DOHH2 (cell line): ENCODE data around the gene TRIM42.

Source experiments
- H3F3A ChIP-seq: fragments of 200-600 bp; sonication (generic), shearing (Covaris generic); 2 replicates; pipeline ENCODE4 v1.6.0; 2016; ENCODE audit warnings: antibody characterized with exemption, mild to moderate bottlenecking; ENCODE audit not compliant: control insufficient read depth, insufficient read depth
- H3K27ac ChIP-seq: fragments of 200-600 bp; sonication (generic); 2 replicates; pipeline ENCODE4 v1.5.1; 2014; ENCODE audit warnings: low read depth, mild to moderate bottlenecking, low read length, moderate library complexity
- H3K27me3 ChIP-seq: fragments of 200-600 bp; sonication (generic); 2 replicates; pipeline ENCODE4 v1.6.1; 2014; ENCODE audit warnings: mild to moderate bottlenecking, low read length, mixed read lengths; ENCODE audit not compliant: control insufficient read depth
- H3K36me3 ChIP-seq: fragments of 200-600 bp; sonication (generic); 2 replicates; pipeline ENCODE4 v1.6.1; 2014; ENCODE audit warnings: mild to moderate bottlenecking, low read length, moderate library complexity, mixed read lengths; ENCODE audit not compliant: control insufficient read depth
- H3K4me1 ChIP-seq: fragments of 200-600 bp; sonication (generic); 2 replicates; pipeline ENCODE4 v1.6.1; 2014; ENCODE audit warnings: mild to moderate bottlenecking, low read length, mixed read lengths; ENCODE audit not compliant: control insufficient read depth
- H3K4me2 ChIP-seq: fragments of 200-600 bp; sonication (generic); 2 replicates; pipeline ENCODE4 v1.6.0; 2014; ENCODE audit warnings: mild to moderate bottlenecking, low read length, moderate library complexity
- H3K4me3 ChIP-seq: fragments of 200-600 bp; sonication (generic); 2 replicates; pipeline ENCODE4 v1.5.1; 2014; ENCODE audit warnings: mild to moderate bottlenecking, low read length, mixed read lengths
- H3K79me2 ChIP-seq: fragments of 200-600 bp; sonication (generic); 2 replicates; pipeline ENCODE4 v1.6.1; 2014; ENCODE audit warnings: mild to moderate bottlenecking, low read length, mixed read lengths; ENCODE audit not compliant: control insufficient read depth
- H3K9me2 ChIP-seq: fragments of 200-600 bp; sonication (generic); replicated peaks from 2 replicates; pipeline ENCODE4 v1.6.1; 2014; ENCODE audit warnings: mild to moderate bottlenecking, low read length, mixed read lengths; ENCODE audit not compliant: control insufficient read depth
- H3K9me3 ChIP-seq: fragments of 200-600 bp; sonication (generic); 2 replicates; pipeline ENCODE4 v1.6.1; 2014; ENCODE audit warnings: antibody characterized with exemption, low read length, mixed read lengths; ENCODE audit not compliant: control insufficient read depth, insufficient read depth
- H4K20me1 ChIP-seq: fragments of 200-600 bp; sonication (generic); 2 replicates; pipeline ENCODE4 v1.6.0; 2014; ENCODE audit warnings: low read depth, mild to moderate bottlenecking, antibody characterized with exemption, low read length, moderate library complexity; ENCODE audit not compliant: control insufficient read depth, insufficient read depth
- CTCF ChIP-seq: fragments of 200-600 bp; sonication (generic); IDR thresholded peaks from one replicate; pipeline ENCODE4 v1.5.1; 2014; ENCODE audit warnings: antibody characterized with exemption, mild to moderate bottlenecking, low read depth, low read length; ENCODE audit not compliant: poor library complexity, severe bottlenecking
- EZH2phosphoT487 ChIP-seq: fragments of 200-600 bp; sonication (generic); IDR thresholded peaks from 2 replicates; pipeline ENCODE4 v1.6.1; 2017; ENCODE audit warnings: borderline replicate concordance, mild to moderate bottlenecking, antibody characterized with exemption, low read length, moderate library complexity, mixed read lengths

The TRIM42 gene

DNA sequence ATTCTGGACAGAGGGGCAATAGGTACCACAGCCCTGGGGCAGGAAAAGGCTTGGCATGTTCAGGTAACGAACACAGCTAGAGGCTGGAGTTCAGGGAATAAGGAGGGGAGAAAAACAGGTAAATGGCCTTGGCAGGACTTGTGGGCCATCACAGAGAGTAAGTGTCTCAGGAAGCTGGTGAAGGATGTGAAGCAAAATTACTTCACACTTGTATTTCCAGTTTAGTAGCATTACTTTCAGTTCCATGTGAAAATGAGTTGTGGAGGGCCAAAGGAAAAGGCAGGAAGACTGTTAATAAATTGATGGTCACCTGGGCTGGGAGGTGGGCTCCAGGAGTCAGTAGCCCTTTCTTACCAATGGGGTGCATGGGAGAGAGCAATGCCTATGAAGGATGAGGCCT is 25.6 kb downstream of the TRIM42 start:
- H3K4me2 ChIP-seq = no peak overlapping the region
- H3K27me3 ChIP-seq = no peaks in the 10 kb centered on the region
- peaks cover 8% of the 10 kb centered on the region for H3K9me3 ChIP-seq
- TF ChIP-seq CTCF (no peak), EZH2phosphoT487 (no peak)
- no peaks in the 10 kb centered on the region for H4K20me1 ChIP-seq
- no peaks in the 10 kb centered on the region for H3K4me1 ChIP-seq
- H3K36me3 ChIP-seq = no peaks in the 10 kb centered on the region
- no peak overlapping the region for H3K4me3 ChIP-seq
- H3K9me2 ChIP-seq = no peaks in the 10 kb centered on the region
- H3F3A ChIP-seq = no peaks in the 10 kb centered on the region
- no peak overlapping the region for H3K27ac ChIP-seq
- H3K79me2 ChIP-seq = no peaks in the 10 kb centered on the region

GRCh38 chr3:140704733-140705132 is 26.9 kb downstream of the TRIM42 start:
- Histone ChIP-seq H3K36me3 (no peaks in the 10 kb centered on the region), H3K4me3 (no peak overlapping the region), H3K4me1 (no peaks in the 10 kb centered on the region), H3K27ac (no peak overlapping the region), H3K79me2 (no peaks in the 10 kb centered on the region), H4K20me1 (no peaks in the 10 kb centered on the region), H3K9me3 (peaks cover 8% of the 10 kb centered on the region), H3K4me2 (no peak overlapping the region), H3K9me2 (no peaks in the 10 kb centered on the region), H3K27me3 (no peaks in the 10 kb centered on the region), H3F3A (no peaks in the 10 kb centered on the region)
- TF ChIP-seq CTCF (no peak), EZH2phosphoT487 (no peak)

DNA sequence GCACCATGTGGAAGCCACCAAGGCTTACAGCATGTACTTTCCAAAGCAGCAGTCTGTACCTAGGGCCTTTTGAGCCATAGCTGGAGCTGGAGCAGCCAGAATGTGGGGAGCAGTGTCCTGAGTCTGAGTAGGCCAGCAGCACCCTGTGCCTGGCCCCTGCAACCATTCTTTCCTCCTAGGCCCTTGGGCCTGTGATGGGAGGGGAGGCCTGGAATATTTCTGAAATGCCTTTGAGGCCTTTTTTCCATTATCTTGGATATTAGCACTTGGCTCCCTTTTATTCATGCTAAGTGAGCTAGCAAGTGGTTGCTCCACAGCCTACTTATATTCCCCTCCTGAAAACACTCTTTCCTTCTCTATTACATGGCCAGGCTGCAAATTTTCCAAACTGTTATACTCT is 28.1 kb downstream of the TRIM42 start:
- no peak overlapping the region for H3K4me3 ChIP-seq
- H4K20me1 ChIP-seq = no peaks in the 10 kb centered on the region
- TF ChIP-seq EZH2phosphoT487 (no peak), CTCF (no peak)

GRCh38 chr3:140706360-140706759 is 28.5 kb downstream of the TRIM42 start:
- peaks cover 8% of the 10 kb centered on the region for H3K9me3 ChIP-seq
- H3K4me2 ChIP-seq = no peak overlapping the region
- no peaks in the 10 kb centered on the region for H4K20me1 ChIP-seq

More for the DNA sequence above, 28.1 kb downstream of the TRIM42 start:
- Histone ChIP-seq H3K4me1 (no peaks in the 10 kb centered on the region), H3K9me2 (no peaks in the 10 kb centered on the region), H3K79me2 (no peaks in the 10 kb centered on the region), H3K36me3 (no peaks in the 10 kb centered on the region), H3K9me3 (peaks cover 8% of the 10 kb centered on the region), H3K4me2 (no peak overlapping the region), H3K27ac (no peak overlapping the region), H3K27me3 (no peaks in the 10 kb centered on the region; the same call in 1 of the 2 replicates), H3F3A (no peaks in the 10 kb centered on the region)

More at GRCh38 chr3:140706360-140706759, 28.5 kb downstream of the TRIM42 start:
- Histone ChIP-seq H3K9me2 (no peaks in the 10 kb centered on the region), H3K79me2 (no peaks in the 10 kb centered on the region), H3K4me1 (no peaks in the 10 kb centered on the region), H3K27me3 (no peaks in the 10 kb centered on the region; the same call in 1 of the 2 replicates), H3K4me3 (no peak overlapping the region), H3K36me3 (no peaks in the 10 kb centered on the region), H3K27ac (no peak overlapping the region), H3F3A (no peaks in the 10 kb centered on the region)
- TF ChIP-seq CTCF = no peak
- TF ChIP-seq EZH2phosphoT487 = no peak
